Neural crest cell (in vitro differentiated cells): ENCODE results near the gene G6PC2. TPM values are rescaled to one million over a fixed set of nuclear protein-coding genes. Genes with fewer than 3 reads are reported as not detected.
"Not testable (repeated sequence)": the region's sequence is repeated elsewhere in the genome, so short reads cannot be mapped to it uniquely, and the experiment has no call there.

ENCODE experiments used
- DNase-seq: peaks from one replicate; pipeline ENCODE4 v3.0.0; 2021; ENCODE audit warnings: low read depth, mixed read lengths, low spot score
- H3K27ac Mint-ChIP-seq: one replicate; pipeline ENCODE4 v1.8.0; 2021; ENCODE audit warnings: mild to moderate bottlenecking, mixed read lengths; ENCODE audit not compliant: unreplicated experiment
- H3K27me3 Mint-ChIP-seq: 2 replicates; pipeline ENCODE4 v1.8.0; 2021; ENCODE audit warnings: low read depth, mild to moderate bottlenecking, mixed read lengths
- H3K36me3 Mint-ChIP-seq: 2 replicates; pipeline ENCODE4 v1.8.0; 2021; ENCODE audit warnings: low read depth, mild to moderate bottlenecking, mixed read lengths
- H3K4me1 Mint-ChIP-seq: 2 replicates; pipeline ENCODE4 v1.8.0; 2021; ENCODE audit warnings: mixed read lengths
- H3K4me3 Mint-ChIP-seq: one replicate; pipeline ENCODE4 v1.8.0; 2021; ENCODE audit warnings: mild to moderate bottlenecking, mixed read lengths
- H3K9me3 Mint-ChIP-seq: 2 replicates; pipeline ENCODE4 v1.8.0; 2021; ENCODE audit warnings: mixed read lengths
- CTCF ChIP-seq: fragments of 200-600 bp; sonication (generic); conservative IDR thresholded peaks from 2 replicates; pipeline ENCODE4 v1.5.0; 2021; ENCODE audit warnings: antibody characterized with exemption, mild to moderate bottlenecking
- total RNA-seq: library from RNA; stranded (reverse); gene quantifications from 2 replicates; pipeline ENCODE4 v1.2.1, GENCODE V29; 2021

The G6PC2 gene
- total RNA-seq, 1 donor from 2014 or later: not detected

DNA sequence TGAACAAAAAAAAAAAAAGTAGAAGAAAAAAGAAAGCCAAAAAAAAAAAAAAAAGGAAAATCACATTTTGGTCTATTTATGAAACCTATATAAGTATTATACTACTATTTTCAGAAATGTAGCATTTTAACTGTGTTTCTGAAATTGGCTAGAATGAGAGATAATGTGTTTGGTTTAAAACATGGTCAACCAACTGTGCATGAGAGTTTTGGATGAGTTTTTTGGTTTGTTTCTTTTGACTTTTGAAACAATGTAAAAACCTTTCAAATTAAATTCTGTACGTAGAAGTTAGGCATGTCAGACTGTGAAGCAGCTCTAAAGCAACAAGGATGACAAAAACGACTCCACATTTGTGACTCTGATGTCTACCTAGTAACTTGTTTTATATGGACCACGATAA is 45.5 kb upstream of the G6PC2 start:
- H3K36me3 Mint-ChIP-seq: peaks cover 30% of the 10 kb centered on the region
- no peaks in the 10 kb centered on the region for H3K27me3 Mint-ChIP-seq
- TF ChIP-seq CTCF: no peak
- H3K4me3 Mint-ChIP-seq: no peak overlapping the region
- DNase-seq: no peak
- H3K4me1 Mint-ChIP-seq: peaks cover 12% of the 10 kb centered on the region
- no peak overlapping the region for H3K27ac Mint-ChIP-seq
- H3K9me3 Mint-ChIP-seq: peaks cover 5% of the 10 kb centered on the region

GRCh38 chr2:168858146-168858545 is 42.9 kb upstream of the G6PC2 start:
- Mint-ChIP-seq H3K27ac (no peak overlapping the region), H3K9me3 (peaks cover 5% of the 10 kb centered on the region), H3K27me3 (no peaks in the 10 kb centered on the region), H3K4me3 (no peak overlapping the region), H3K4me1 (peaks cover 12% of the 10 kb centered on the region), H3K36me3 (peaks cover 26% of the 10 kb centered on the region)
- no peak for DNase-seq
- no peak for TF ChIP-seq CTCF

DNA sequence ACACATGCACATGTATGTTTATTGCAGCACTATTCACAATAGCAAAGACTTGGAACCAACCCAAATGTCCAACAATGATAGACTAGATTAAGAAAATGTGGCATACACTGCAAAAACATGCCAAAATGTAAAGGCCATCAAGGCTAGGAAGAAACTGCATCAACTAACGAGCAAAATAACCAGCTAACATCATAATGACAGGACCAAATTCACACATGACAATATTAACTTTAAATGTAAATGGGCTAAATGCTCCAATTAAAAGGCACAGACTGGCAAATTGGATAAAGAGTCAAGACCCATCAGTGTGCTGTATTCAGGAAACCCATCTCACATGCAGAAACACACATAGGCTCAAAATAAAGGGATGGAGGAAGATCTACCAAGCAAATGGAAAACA is 33.9 kb upstream of the G6PC2 start:
- not testable (repeated sequence) for H3K4me3 Mint-ChIP-seq, H3K27me3 Mint-ChIP-seq, H3K4me1 Mint-ChIP-seq, DNase-seq, H3K27ac Mint-ChIP-seq, H3K9me3 Mint-ChIP-seq
- peaks cover 47% of the 10 kb centered on the region for H3K36me3 Mint-ChIP-seq

GRCh38 chr2:168870369-168870768 is 30.7 kb upstream of the G6PC2 start:
- not testable (repeated sequence) for H3K4me1 Mint-ChIP-seq, DNase-seq, H3K27me3 Mint-ChIP-seq, H3K9me3 Mint-ChIP-seq, H3K27ac Mint-ChIP-seq, H3K4me3 Mint-ChIP-seq
- H3K36me3 Mint-ChIP-seq: peaks cover 33% of the 10 kb centered on the region

DNA sequence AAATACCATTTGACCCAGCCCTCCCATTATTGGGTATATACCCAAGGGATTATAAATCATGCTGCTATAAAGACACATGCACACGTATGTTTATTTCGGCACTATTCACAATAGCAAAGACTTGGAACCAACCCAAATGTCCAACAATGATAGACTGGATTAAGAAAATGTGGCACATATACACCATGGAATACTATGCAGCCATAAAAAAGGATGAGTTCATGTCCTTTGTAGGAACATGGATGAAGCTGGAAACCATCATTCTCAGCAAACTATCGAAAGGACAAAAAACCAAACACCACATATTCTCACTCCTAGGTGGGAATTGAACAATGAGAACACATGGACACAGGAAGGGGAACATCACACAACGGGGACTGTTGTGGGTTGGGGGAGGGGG is 30.3 kb upstream of the G6PC2 start:
- not testable (repeated sequence) for H3K27ac Mint-ChIP-seq, H3K4me1 Mint-ChIP-seq, H3K4me3 Mint-ChIP-seq, H3K27me3 Mint-ChIP-seq, H3K9me3 Mint-ChIP-seq, DNase-seq
- peaks cover 29% of the 10 kb centered on the region for H3K36me3 Mint-ChIP-seq

DNA sequence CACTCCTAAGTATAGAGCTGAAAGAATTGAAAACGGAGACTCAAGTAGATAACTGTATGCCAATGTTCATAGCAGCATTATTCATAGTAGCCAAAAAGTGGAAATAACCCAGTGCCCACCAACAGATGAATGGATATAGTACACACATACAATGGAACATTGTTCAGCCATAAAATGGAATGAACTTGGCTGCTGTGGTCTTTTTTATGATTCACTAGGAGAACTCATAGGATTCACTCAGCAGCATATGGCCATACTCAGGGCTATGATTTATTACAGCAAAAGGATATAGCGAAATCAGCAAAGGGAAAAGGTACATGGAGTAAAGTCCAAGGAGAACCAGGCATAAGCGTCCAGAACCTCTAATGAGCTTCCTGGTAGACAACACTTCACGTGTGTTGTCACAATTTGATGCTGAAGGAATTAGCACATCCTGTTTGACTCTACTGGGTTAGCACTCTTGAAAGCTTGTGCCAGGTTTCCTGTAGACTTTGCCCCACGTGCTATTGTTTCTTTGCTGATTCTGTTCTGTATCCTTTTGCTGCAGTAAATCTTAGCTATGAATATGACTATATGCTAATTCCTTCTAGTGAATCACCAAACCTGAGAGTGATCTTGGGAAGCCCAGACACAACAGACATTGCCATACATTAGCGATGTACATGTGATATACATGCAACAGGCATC is 26.6 kb upstream of the G6PC2 start:
- no peak for DNase-seq
- Mint-ChIP-seq H3K36me3 (peaks cover 14% of the 10 kb centered on the region), H3K9me3 (peaks cover 2% of the 10 kb centered on the region), H3K27ac (no peak overlapping the region), H3K27me3 (no peaks in the 10 kb centered on the region), H3K4me3 (no peak overlapping the region), H3K4me1 (peaks cover 4% of the 10 kb centered on the region)
- no peak for TF ChIP-seq CTCF

DNA sequence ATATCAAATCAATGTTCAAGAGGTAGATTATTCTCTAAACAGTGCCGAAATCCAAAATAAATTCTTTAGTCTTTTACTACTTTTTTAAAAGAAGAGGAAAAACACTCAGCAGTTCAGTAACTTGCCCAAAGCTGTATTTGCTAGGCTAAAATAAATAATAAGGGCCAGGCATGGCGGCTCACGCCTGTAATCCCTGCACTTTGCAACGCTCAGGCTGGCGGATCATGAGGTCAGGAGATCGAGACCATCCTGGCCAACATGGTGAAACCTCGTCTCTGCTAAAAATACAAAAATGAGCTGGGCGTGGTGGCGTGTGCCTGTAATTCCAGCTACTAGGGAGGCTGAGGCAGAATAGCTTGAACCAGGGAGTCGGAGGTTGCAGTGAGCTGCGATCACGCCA is 18.9 kb upstream of the G6PC2 start:
- not testable (repeated sequence) for H3K27ac Mint-ChIP-seq, H3K4me1 Mint-ChIP-seq, DNase-seq, H3K4me3 Mint-ChIP-seq, H3K9me3 Mint-ChIP-seq, H3K27me3 Mint-ChIP-seq
- H3K36me3 Mint-ChIP-seq: peaks cover 21% of the 10 kb centered on the region
